ENCODE results near the gene PWWP2B.

- TF ChIP-seq POLR2AphosphoS5 (IDR thresholded peaks at IDR 0.05; ENCODE audit: low read depth, low read length) (no peak), CTCF (IDR thresholded peaks at IDR 0.05) (no peak), TCF7L2 (IDR thresholded peaks at IDR 0.05; ENCODE audit: low read depth, low read length) (no peak), REST (IDR thresholded peaks at IDR 0.05; ENCODE audit: insufficient read depth in 1 of 2, low read depth in 2 of 2, low read length in 1 of 2) (no peak)
Observed at GRCh38 chr10:132393695-132394181, 3.3 kb upstream of the PWWP2B start.

Data from Panc1 (cell line).